ENCODE results near the gene SRPK2. TPM values are rescaled to one million over a fixed set of nuclear protein-coding genes. Genes with fewer than 3 reads are reported as not detected.

SRPK2 gene
- total RNA-seq, 1 donor from 2014 or later = 54.8 TPM

- no peak overlapping the region for H3K27ac ChIP-seq (ENCODE audit: low read depth, low read length)
- Mint-ChIP-seq H3K27me3 (ENCODE audit: low read depth, unreplicated experiment) (no peaks in the 10 kb centered on the region), H3K9me3 (ENCODE audit: unreplicated experiment) (no peaks in the 10 kb centered on the region), H3K4me3 (ENCODE audit: unreplicated experiment) (no peak overlapping the region), H3K27ac (ENCODE audit: unreplicated experiment) (no peak overlapping the region), H3K36me3 (ENCODE audit: low read depth, unreplicated experiment) (peaks cover 2% of the 10 kb centered on the region), H3K4me1 (ENCODE audit: low read depth, unreplicated experiment) (peaks cover 5% of the 10 kb centered on the region)
- TF ChIP-seq EZH2 (IDR thresholded peaks at IDR 0.05; ENCODE audit: insufficient read depth, low read length) (no peak), CTCF (IDR thresholded peaks at IDR 0.05; ENCODE audit: insufficient read depth, low read depth, low read length) (no peak)
- no peak overlapping the region for H3K9ac ChIP-seq (ENCODE audit: low read length)
- no peaks in the 10 kb centered on the region for H3K36me3 ChIP-seq (ENCODE audit: insufficient read depth, low read length)
- no peaks in the 10 kb centered on the region for H3K4me1 ChIP-seq (ENCODE audit: insufficient read depth, low read length)
- no peak for FAIRE-seq
- no peak overlapping the region for H3K4me2 ChIP-seq (ENCODE audit: low read length)
- H3K4me3 ChIP-seq (ENCODE audit: insufficient read depth, low read depth, low read length) = no peak overlapping the region
- no peak for DNase-seq (ENCODE audit: low read depth)
- peaks cover 92% of the 10 kb centered on the region for H4K20me1 ChIP-seq (ENCODE audit: insufficient read depth, low read length)
- no peaks in the 10 kb centered on the region for H3K9me3 ChIP-seq (ENCODE audit: insufficient read depth, low read depth, low read length)
- H2AFZ ChIP-seq (ENCODE audit: low read depth, low read length) = no peak overlapping the region
- H3K27me3 ChIP-seq (ENCODE audit: insufficient read depth, low read length) = no peaks in the 10 kb centered on the region
- peaks cover 93% of the 10 kb centered on the region for H3K79me2 ChIP-seq (ENCODE audit: insufficient read depth, low read length)
These were observed 67.8 kb downstream of the SRPK2 start for GRCh38 chr7:105320896-105321295.

GRCh38 chr7:105319578-105319977, 69.1 kb downstream of the SRPK2 start:
- Mint-ChIP-seq H3K27ac (ENCODE audit: unreplicated experiment) (no peak overlapping the region), H3K9me3 (ENCODE audit: unreplicated experiment) (no peaks in the 10 kb centered on the region), H3K4me3 (ENCODE audit: unreplicated experiment) (no peak overlapping the region), H3K4me1 (ENCODE audit: low read depth, unreplicated experiment) (peaks cover 5% of the 10 kb centered on the region), H3K27me3 (ENCODE audit: low read depth, unreplicated experiment) (no peaks in the 10 kb centered on the region), H3K36me3 (ENCODE audit: low read depth, unreplicated experiment) (no peaks in the 10 kb centered on the region)
- Histone ChIP-seq H4K20me1 (ENCODE audit: insufficient read depth, low read length) (peaks cover 87% of the 10 kb centered on the region), H3K9me3 (ENCODE audit: insufficient read depth, low read depth, low read length) (no peaks in the 10 kb centered on the region), H2AFZ (ENCODE audit: low read depth, low read length) (no peak overlapping the region), H3K9ac (ENCODE audit: low read length) (no peak overlapping the region), H3K27me3 (ENCODE audit: insufficient read depth, low read length) (no peaks in the 10 kb centered on the region), H3K4me2 (ENCODE audit: low read length) (no peak overlapping the region), H3K27ac (ENCODE audit: low read depth, low read length) (no peak overlapping the region), H3K79me2 (ENCODE audit: insufficient read depth, low read length) (peaks cover 91% of the 10 kb centered on the region), H3K36me3 (ENCODE audit: insufficient read depth, low read length) (no peaks in the 10 kb centered on the region), H3K4me3 (ENCODE audit: insufficient read depth, low read depth, low read length) (no peak overlapping the region), H3K4me1 (ENCODE audit: insufficient read depth, low read length) (no peaks in the 10 kb centered on the region)
- FAIRE-seq (no peak), DNase-seq (ENCODE audit: low read depth) (no peak)
- TF ChIP-seq EZH2 (IDR thresholded peaks at IDR 0.05; ENCODE audit: insufficient read depth, low read length) (no peak), CTCF (IDR thresholded peaks at IDR 0.05; ENCODE audit: insufficient read depth, low read depth, low read length) (no peak)

GRCh38 chr7:105316578-105317344, 72.0 kb downstream of the SRPK2 start:
- no peak overlapping the region for H3K4me3 ChIP-seq (ENCODE audit: insufficient read depth, low read depth, low read length)
- TF ChIP-seq CTCF (IDR thresholded peaks at IDR 0.05; ENCODE audit: insufficient read depth, low read depth, low read length) (no peak), EZH2 (IDR thresholded peaks at IDR 0.05; ENCODE audit: insufficient read depth, low read length) (no peak)
- Mint-ChIP-seq H3K36me3 (ENCODE audit: low read depth, unreplicated experiment) (no peaks in the 10 kb centered on the region), H3K27me3 (ENCODE audit: low read depth, unreplicated experiment) (no peaks in the 10 kb centered on the region), H3K27ac (ENCODE audit: unreplicated experiment) (no peak overlapping the region), H3K4me3 (ENCODE audit: unreplicated experiment) (no peak overlapping the region), H3K4me1 (ENCODE audit: low read depth, unreplicated experiment) (peaks cover 5% of the 10 kb centered on the region), H3K9me3 (ENCODE audit: unreplicated experiment) (no peaks in the 10 kb centered on the region)
- H3K4me1 ChIP-seq (ENCODE audit: insufficient read depth, low read length) = no peaks in the 10 kb centered on the region
- DNase-seq (ENCODE audit: low read depth) (no peak), FAIRE-seq (no peak)
- peaks cover 75% of the 10 kb centered on the region for H4K20me1 ChIP-seq (ENCODE audit: insufficient read depth, low read length)
- no peaks in the 10 kb centered on the region for H3K27me3 ChIP-seq (ENCODE audit: insufficient read depth, low read length)
- no peaks in the 10 kb centered on the region for H3K36me3 ChIP-seq (ENCODE audit: insufficient read depth, low read length)
- H2AFZ ChIP-seq (ENCODE audit: low read depth, low read length) = no peak overlapping the region
- no peaks in the 10 kb centered on the region for H3K9me3 ChIP-seq (ENCODE audit: insufficient read depth, low read depth, low read length)
- H3K27ac ChIP-seq (ENCODE audit: low read depth, low read length) = no peak overlapping the region
- H3K9ac ChIP-seq (ENCODE audit: low read length) = no peak overlapping the region
- peaks cover 86% of the 10 kb centered on the region for H3K79me2 ChIP-seq (ENCODE audit: insufficient read depth, low read length)
- H3K4me2 ChIP-seq (ENCODE audit: low read length) = no peak overlapping the region

All from astrocyte (in vitro differentiated cells and primary cell).